GM12873 (cell line): ENCODE measurements around the gene GRID1.
A peak's percentile ranks its signal among the peaks of the same experiment; 100 is the strongest.

Source experiments
- CTCF ChIP-seq: IDR thresholded peaks from 2 replicates; pipeline ENCODE4 v1.5.1; 2012; ENCODE audit warnings: low read depth, mild to moderate bottlenecking, moderate library complexity, low read length, control low read depth; ENCODE audit not compliant: insufficient read depth; ENCODE audit errors: missing control alignments

The GRID1 gene

GRCh38 chr10:86399879-86400704 is 33.5 kb upstream of the GRID1 start:
- peak; percentile 93 for TF ChIP-seq CTCF

GRCh38 chr10:86399514-86399878 is 32.9 kb upstream of the GRID1 start:
- no peak for TF ChIP-seq CTCF

GRCh38 chr10:86397120-86397519 is 30.5 kb upstream of the GRID1 start:
- TF ChIP-seq CTCF, result no peak

GRCh38 chr10:86393862-86394455 is 27.4 kb upstream of the GRID1 start:
- TF ChIP-seq CTCF, result no peak

GRCh38 chr10:86393362-86393761 is 26.8 kb upstream of the GRID1 start:
- no peak for TF ChIP-seq CTCF

- no peak for TF ChIP-seq CTCF
Observed at GRCh38 chr10:86392723-86393094, 26.1 kb upstream of the GRID1 start.

- TF ChIP-seq CTCF, result no peak
Observed at GRCh38 chr10:86391986-86392722, 25.6 kb upstream of the GRID1 start.
